Measurements from ENCODE around the gene SNX9.
"Not testable (repeated sequence)": the region's sequence is repeated elsewhere in the genome, so short reads cannot be mapped to it uniquely, and the experiment has no call there.

SNX9 gene

GRCh38 chr6:157928428-157928827, 105.4 kb downstream of the SNX9 start:
- no peak for DNase-seq (ENCODE audit: low spot score)

GRCh38 chr6:157929076-157929475, 106.0 kb downstream of the SNX9 start:
- no peak for DNase-seq (ENCODE audit: low spot score)

GRCh38 chr6:157929765-157930319, 106.8 kb downstream of the SNX9 start:
- no peak for DNase-seq (ENCODE audit: low spot score)

- no peak for DNase-seq (ENCODE audit: low spot score)
Measured at GRCh38 chr6:157935786-157936185, 112.7 kb downstream of the SNX9 start.

GRCh38 chr6:157937318-157937717, 114.3 kb downstream of the SNX9 start:
- DNase-seq (ENCODE audit: low spot score): no peak

- no peak for DNase-seq (ENCODE audit: low spot score)
Measured at GRCh38 chr6:157937916-157938315, 114.9 kb downstream of the SNX9 start.

GRCh38 chr6:157940375-157941036, 117.5 kb downstream of the SNX9 start:
- not testable (repeated sequence) for DNase-seq (ENCODE audit: low spot score)

GRCh38 chr6:157941101-157941863, 118.2 kb downstream of the SNX9 start:
- DNase-seq (ENCODE audit: low spot score): no peak

GRCh38 chr6:157942351-157942750, 119.3 kb downstream of the SNX9 start:
- DNase-seq (ENCODE audit: low spot score): no peak

- DNase-seq (ENCODE audit: low spot score): no peak
Measured at GRCh38 chr6:157943249-157943963, 120.4 kb downstream of the SNX9 start.

- no peak for DNase-seq (ENCODE audit: low spot score)
Measured at GRCh38 chr6:157943964-157944283, 120.9 kb downstream of the SNX9 start.

GRCh38 chr6:157944983-157945931, 122.2 kb downstream of the SNX9 start:
- no peak for DNase-seq (ENCODE audit: low spot score)

- no peak for DNase-seq (ENCODE audit: low spot score)
Measured at GRCh38 chr6:157946053-157946617, 123.1 kb downstream of the SNX9 start.

GRCh38 chr6:157946865-157947532, 124.0 kb downstream of the SNX9 start:
- no peak for DNase-seq (ENCODE audit: low spot score)

- DNase-seq (ENCODE audit: low spot score): not testable (repeated sequence)
Measured at GRCh38 chr6:157950899-157951298, 127.9 kb downstream of the SNX9 start.

GRCh38 chr6:157951828-157952227, 128.8 kb downstream of the SNX9 start:
- DNase-seq (ENCODE audit: low spot score): no peak

GRCh38 chr6:157952861-157953351, 129.9 kb downstream of the SNX9 start:
- no peak for DNase-seq (ENCODE audit: low spot score)

GRCh38 chr6:157953580-157954091, 130.6 kb downstream of the SNX9 start:
- no peak for DNase-seq (ENCODE audit: low spot score)

GRCh38 chr6:157954150-157955117, 131.4 kb downstream of the SNX9 start:
- DNase-seq (ENCODE audit: low spot score): no peak
